Measurements from ENCODE around the gene ATAD1. TPM values are rescaled to one million over a fixed set of nuclear protein-coding genes. Genes with fewer than 3 reads are reported as not detected.

The ATAD1 gene
- total RNA-seq, 4 donors from 2014 or later: 34.2 to 43.2 (median 38.5) TPM

DNA sequence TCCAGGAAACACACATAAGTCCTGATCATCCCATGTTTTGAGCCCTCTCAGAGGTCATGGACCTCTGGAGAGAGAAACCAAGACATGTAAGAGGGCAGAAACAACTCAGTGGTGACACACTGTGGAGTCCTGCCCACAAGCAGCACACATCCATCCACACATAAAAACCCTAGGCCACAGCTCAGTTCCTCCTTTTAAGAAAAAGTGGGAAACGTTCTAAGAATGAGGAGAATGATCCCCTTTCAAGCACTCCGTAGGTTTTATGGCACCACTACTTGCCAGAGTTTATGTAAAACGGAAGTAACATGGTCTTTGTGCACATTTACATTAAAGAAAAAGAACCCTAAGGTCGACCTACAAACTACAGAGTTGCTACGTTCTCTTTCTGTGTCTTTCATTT, 19.9 kb downstream of the ATAD1 start:
- intact Hi-C loops (cut with DNase I; ENCODE audit: low total_unique reads): no loop called here
- WGBS, 2 donors: 97% methylated on average over 5 of the region's 5 CpGs
- TF ChIP-seq POLR2A (IDR thresholded peaks at IDR 0.05): no peak
- TF ChIP-seq, protein P1, sequence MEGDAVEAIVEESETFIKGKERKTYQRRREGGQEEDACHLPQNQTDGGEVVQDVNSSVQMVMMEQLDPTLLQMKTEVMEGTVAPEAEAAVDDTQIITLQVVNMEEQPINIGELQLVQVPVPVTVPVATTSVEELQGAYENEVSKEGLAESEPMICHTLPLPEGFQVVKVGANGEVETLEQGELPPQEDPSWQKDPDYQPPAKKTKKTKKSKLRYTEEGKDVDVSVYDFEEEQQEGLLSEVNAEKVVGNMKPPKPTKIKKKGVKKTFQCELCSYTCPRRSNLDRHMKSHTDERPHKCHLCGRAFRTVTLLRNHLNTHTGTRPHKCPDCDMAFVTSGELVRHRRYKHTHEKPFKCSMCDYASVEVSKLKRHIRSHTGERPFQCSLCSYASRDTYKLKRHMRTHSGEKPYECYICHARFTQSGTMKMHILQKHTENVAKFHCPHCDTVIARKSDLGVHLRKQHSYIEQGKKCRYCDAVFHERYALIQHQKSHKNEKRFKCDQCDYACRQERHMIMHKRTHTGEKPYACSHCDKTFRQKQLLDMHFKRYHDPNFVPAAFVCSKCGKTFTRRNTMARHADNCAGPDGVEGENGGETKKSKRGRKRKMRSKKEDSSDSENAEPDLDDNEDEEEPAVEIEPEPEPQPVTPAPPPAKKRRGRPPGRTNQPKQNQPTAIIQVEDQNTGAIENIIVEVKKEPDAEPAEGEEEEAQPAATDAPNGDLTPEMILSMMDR (IDR thresholded peaks at IDR 0.05): no peak
- no peak overlapping the region for H3K4me3 ChIP-seq (ENCODE audit: low read depth, poor library complexity, severe bottlenecking)
- DNase-seq (ENCODE audit: low spot score in 2 of 2): no peak

DNA sequence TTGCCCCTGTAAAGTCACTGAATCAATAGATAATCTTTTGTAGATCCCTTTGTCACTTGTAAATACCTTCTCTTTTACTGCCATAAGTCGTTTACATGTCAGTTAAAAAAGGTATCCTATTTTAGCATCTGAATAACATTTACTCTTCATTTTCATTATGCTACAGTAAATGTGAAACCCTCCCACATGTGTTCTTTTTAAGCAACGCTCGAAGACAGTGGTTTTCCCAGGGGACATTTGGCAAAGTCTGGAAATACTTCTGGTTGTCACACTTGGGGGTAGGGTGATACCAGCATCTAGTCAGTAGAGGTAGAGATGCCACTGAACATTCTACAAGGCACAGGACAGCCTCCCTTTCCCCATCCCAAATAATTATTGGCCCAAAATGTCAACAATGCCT, 23.7 kb downstream of the ATAD1 start:
- intact Hi-C loops (cut with DNase I; ENCODE audit: low total_unique reads): no loop called here
- no peak for DNase-seq (ENCODE audit: low spot score in 2 of 2)
- H3K4me3 ChIP-seq (ENCODE audit: low read depth, poor library complexity, severe bottlenecking): no peak overlapping the region
- TF ChIP-seq POLR2A (IDR thresholded peaks at IDR 0.05): no peak
- TF ChIP-seq, protein P1 (IDR thresholded peaks at IDR 0.05): no peak
- 50 to 63% methylated on average over 3 of the region's 3 CpGs for WGBS, 2 donors

DNA sequence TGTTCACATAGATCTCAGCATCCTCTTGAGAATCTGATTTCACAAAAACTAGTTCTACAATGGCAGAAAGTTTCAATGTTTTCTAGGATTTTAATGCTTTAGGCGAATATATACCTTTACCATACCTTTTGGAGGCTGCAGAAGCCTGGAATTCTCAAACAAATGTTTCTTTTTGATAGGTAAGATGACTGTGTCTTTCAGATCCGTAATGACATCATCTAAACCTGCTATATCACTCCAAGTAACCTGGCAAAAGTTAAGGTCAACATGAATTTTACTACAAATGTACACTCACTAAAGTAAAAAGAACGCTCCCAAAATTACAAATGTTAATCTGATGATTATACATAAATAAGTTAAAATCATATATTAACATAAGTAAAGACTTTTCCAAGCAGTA, 27.8 kb downstream of the ATAD1 start:
- WGBS, 2 donors: 94 to 98% methylated on average over 3 of the region's 3 CpGs
- H3K4me3 ChIP-seq (ENCODE audit: low read depth, poor library complexity, severe bottlenecking): no peak overlapping the region

DNA sequence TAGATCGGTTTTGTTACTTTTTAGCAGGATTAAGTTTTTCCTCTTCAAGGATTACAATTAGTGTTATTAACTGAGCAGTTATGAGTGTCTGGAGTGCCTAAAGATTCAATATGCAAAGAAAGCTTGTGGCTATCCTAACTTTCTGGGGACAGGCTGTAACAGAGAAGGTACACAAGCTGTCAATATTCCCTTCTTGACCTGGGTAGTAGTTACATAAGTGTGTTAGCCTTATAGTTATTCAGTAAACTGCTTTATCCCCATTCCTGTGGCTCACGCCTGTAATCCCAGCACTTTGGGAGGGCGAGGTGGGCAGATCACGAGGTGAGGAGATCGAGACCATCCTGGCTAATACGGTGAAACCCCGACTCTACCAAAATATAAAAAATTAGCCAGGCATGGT, 31.6 kb downstream of the ATAD1 start:
- TF ChIP-seq, protein P1 (IDR thresholded peaks at IDR 0.05): no peak
- TF ChIP-seq POLR2A (IDR thresholded peaks at IDR 0.05): no peak
- DNase-seq (ENCODE audit: low spot score in 2 of 2): no peak
- intact Hi-C loops (cut with DNase I; ENCODE audit: low total_unique reads): no loop called here
- no peak overlapping the region for H3K4me3 ChIP-seq (ENCODE audit: low read depth, poor library complexity, severe bottlenecking)
- whole genome bisulfite sequencing, 2 donors: 96 to 98% methylated on average over 7 of the region's 7 CpGs

More for the DNA sequence above, 27.8 kb downstream of the ATAD1 start:
- no peak for DNase-seq (ENCODE audit: low spot score in 2 of 2)
- TF ChIP-seq, protein P1 (IDR thresholded peaks at IDR 0.05): no peak
- TF ChIP-seq POLR2A (IDR thresholded peaks at IDR 0.05): no peak
- intact Hi-C loops (cut with DNase I; ENCODE audit: low total_unique reads): no loop called here

DNA sequence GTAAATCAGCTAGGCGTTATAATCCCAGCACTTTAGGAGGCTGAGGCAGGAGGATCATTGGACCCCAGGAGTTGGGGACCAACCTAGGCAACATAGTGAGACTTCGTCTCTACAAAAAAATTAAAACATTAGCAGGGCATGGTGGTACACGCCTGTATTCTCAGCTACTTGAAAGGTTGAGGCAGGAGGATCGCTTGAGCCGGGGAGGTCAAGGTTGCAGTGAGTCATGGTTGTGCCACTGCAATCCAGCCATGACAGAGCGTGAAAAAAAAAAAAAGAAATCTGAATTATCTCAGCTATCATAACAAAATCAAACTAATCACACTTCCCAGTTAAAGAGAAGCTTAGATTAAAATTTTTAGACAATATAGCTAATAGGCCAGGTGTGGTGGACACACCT, 35.3 kb downstream of the ATAD1 start:
- intact Hi-C loops (cut with DNase I; ENCODE audit: low total_unique reads): no loop called here
- 95 to 97% methylated on average over 6 of the region's 6 CpGs for WGBS, 2 donors
- no peak overlapping the region for H3K4me3 ChIP-seq (ENCODE audit: low read depth, poor library complexity, severe bottlenecking)
- TF ChIP-seq, protein P1 (IDR thresholded peaks at IDR 0.05): no peak
- TF ChIP-seq POLR2A (IDR thresholded peaks at IDR 0.05): no peak
- DNase-seq (ENCODE audit: low spot score in 2 of 2): no peak

DNA sequence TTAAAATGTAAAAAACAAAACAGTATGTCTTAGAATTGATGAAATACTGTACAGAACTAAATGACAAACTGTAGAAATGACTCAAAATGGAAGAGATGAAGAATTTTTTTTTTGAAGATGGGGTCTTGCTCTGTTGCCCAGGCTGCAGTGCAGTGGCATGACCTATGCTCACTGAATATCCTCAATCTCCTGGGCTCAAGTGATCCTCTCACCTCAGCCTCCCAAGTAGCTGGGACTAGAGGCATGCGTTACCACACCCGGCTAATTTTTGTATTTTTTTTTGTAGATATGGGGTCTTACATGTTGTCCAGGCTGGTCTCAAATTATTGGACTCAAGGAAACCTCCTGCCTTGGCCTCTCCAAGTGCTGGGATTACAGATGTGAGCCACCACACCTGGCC, 36.5 kb downstream of the ATAD1 start:
- intact Hi-C loops (cut with DNase I; ENCODE audit: low total_unique reads): no loop called here
- DNase-seq (ENCODE audit: low spot score in 2 of 2): no peak
- H3K4me3 ChIP-seq (ENCODE audit: low read depth, poor library complexity, severe bottlenecking): no peak overlapping the region
- WGBS, 2 donors: 91 to 98% methylated on average over 2 of the region's 2 CpGs
- TF ChIP-seq, protein P1 (IDR thresholded peaks at IDR 0.05): no peak
- no peak for TF ChIP-seq POLR2A (IDR thresholded peaks at IDR 0.05)
